ENCODE measurements around the gene CBL. TPM values are rescaled to one million over a fixed set of nuclear protein-coding genes. Genes with fewer than 3 reads are reported as not detected.
"Not testable (repeated sequence)": the region's sequence is repeated elsewhere in the genome, so short reads cannot be mapped to it uniquely, and the experiment has no call there.

CBL gene
- total RNA-seq, 4 donors from 2014 or later, result 20.2 to 29.2 (median 25.1) TPM

DNA sequence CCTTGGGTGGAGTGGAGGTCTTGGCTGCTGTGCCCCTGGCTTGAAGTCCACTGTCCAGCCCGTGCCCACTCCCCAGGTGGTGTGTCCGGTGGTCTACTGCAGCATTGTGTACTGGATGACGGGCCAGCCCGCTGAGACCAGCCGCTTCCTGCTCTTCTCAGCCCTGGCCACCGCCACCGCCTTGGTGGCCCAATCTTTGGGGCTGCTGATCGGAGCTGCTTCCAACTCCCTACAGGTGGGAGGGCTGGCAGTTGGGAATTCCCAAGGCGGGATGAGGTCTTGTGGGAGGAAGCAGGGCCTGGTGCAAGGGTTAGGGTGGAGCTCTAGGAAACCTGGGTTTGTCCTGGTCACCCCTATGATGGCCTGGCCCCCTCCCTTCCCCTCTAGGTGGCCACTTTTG lies 46.0 kb upstream of the CBL start:
- 80 to 92% methylated on average over 2 of the region's 9 CpGs for WGBS, 2 donors (ENCODE audit: low coverage in 1 of 2)
- Histone ChIP-seq H3K4me3 (no peak overlapping the region), H3K27ac (no peak overlapping the region), H3K27me3 (no peaks in the 10 kb centered on the region), H3K9me3 (no peaks in the 10 kb centered on the region), H3K36me3 (no peaks in the 10 kb centered on the region), H3K4me1 (no peaks in the 10 kb centered on the region)
- TF ChIP-seq, protein P1, sequence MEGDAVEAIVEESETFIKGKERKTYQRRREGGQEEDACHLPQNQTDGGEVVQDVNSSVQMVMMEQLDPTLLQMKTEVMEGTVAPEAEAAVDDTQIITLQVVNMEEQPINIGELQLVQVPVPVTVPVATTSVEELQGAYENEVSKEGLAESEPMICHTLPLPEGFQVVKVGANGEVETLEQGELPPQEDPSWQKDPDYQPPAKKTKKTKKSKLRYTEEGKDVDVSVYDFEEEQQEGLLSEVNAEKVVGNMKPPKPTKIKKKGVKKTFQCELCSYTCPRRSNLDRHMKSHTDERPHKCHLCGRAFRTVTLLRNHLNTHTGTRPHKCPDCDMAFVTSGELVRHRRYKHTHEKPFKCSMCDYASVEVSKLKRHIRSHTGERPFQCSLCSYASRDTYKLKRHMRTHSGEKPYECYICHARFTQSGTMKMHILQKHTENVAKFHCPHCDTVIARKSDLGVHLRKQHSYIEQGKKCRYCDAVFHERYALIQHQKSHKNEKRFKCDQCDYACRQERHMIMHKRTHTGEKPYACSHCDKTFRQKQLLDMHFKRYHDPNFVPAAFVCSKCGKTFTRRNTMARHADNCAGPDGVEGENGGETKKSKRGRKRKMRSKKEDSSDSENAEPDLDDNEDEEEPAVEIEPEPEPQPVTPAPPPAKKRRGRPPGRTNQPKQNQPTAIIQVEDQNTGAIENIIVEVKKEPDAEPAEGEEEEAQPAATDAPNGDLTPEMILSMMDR (IDR thresholded peaks at IDR 0.05), result no peak
- no peak for TF ChIP-seq POLR2AphosphoS5 (IDR thresholded peaks at IDR 0.05)
- no peak for TF ChIP-seq POLR2A (IDR thresholded peaks at IDR 0.05)
- TF ChIP-seq EP300 (IDR thresholded peaks at IDR 0.05), result no peak
- ATAC-seq, result no peak

DNA sequence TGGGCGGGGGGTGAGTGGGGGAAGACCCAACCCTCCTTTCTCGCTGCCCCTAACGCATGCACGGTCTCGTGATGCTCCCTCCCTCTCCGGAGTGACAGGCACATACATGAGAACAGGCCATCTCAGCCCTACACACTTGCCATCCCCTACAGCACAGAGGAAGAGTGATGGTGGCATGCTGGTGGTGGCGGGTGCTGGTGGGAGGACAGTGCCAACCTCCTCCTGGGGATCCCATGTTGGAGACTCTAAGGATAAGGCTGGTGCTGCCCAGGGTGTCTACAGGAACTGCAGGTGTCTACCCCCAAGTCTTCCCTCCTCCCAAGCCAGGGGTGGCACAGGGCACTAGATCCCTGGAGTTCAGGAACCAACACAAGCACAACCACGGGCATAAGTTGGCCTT lies 44.3 kb upstream of the CBL start:
- Histone ChIP-seq H3K27me3 (no peaks in the 10 kb centered on the region), H3K4me1 (no peaks in the 10 kb centered on the region), H3K4me3 (no peak overlapping the region), H3K27ac (no peak overlapping the region), H3K9me3 (no peaks in the 10 kb centered on the region), H3K36me3 (no peaks in the 10 kb centered on the region)
- TF ChIP-seq POLR2AphosphoS5 (IDR thresholded peaks at IDR 0.05) (no peak), EP300 (IDR thresholded peaks at IDR 0.05) (no peak), POLR2A (IDR thresholded peaks at IDR 0.05) (no peak)
- TF ChIP-seq, protein P1 (IDR thresholded peaks at IDR 0.05), result no peak
- ATAC-seq, result no peak
- no CpG with 5 or more reads among the region's 8 CpGs for WGBS, 2 donors (ENCODE audit: low coverage in 1 of 2)

GRCh38 chr11:119166368-119167076 lies 39.6 kb upstream of the CBL start:
- TF ChIP-seq POLR2AphosphoS5 (IDR thresholded peaks at IDR 0.05) (no peak), EP300 (IDR thresholded peaks at IDR 0.05) (no peak), POLR2A (IDR thresholded peaks at IDR 0.05) (no peak)
- TF ChIP-seq, protein P1 (IDR thresholded peaks at IDR 0.05), result no peak
- Histone ChIP-seq H3K4me3 (no peak overlapping the region), H3K36me3 (peaks cover 0 to 3% of the 10 kb centered on the region in 2 donors), H3K9me3 (no peaks in the 10 kb centered on the region), H3K27ac (no peak overlapping the region), H3K4me1 (peaks cover 0 to 19% (median 4%) of the 10 kb centered on the region in 3 donors), H3K27me3 (no peaks in the 10 kb centered on the region)
- 51 to 57% methylated on average over 3 to 5 of the region's 8 CpGs for WGBS, 2 donors (ENCODE audit: low coverage in 1 of 2)
- ATAC-seq, result no peak

DNA sequence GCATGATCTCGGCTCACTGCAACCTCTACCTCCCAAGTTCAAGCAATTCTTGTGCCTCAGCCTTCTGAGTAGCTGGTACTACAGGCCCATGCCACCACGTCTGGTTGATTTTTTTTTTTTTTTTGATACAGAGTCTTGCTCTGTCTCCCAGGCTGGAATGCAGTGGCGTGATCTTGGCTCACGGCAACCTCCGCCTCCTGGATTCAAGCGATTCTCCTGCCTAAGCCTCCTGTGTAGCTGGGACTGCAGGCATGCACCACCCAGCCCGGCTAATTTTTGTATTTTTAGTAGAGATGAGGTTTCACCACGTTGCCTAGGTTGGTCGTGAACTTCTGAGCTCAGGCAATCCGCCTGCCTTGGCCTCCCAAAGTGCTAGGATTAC lies 39.1 kb upstream of the CBL start:
- H3K27ac ChIP-seq, H3K36me3 ChIP-seq, H3K9me3 ChIP-seq, ATAC-seq, H3K4me3 ChIP-seq, H3K27me3 ChIP-seq: not testable (repeated sequence)
- 75 to 86% methylated on average over 2 to 9 of the region's 10 CpGs for WGBS, 2 donors (ENCODE audit: low coverage in 1 of 2)
- H3K4me1 ChIP-seq, result peaks cover 0 to 19% (median 4%) of the 10 kb centered on the region in 3 donors

GRCh38 chr11:119167933-119168332 lies 38.2 kb upstream of the CBL start:
- TF ChIP-seq POLR2A (IDR thresholded peaks at IDR 0.05), result no peak
- TF ChIP-seq, protein P1 (IDR thresholded peaks at IDR 0.05), result no peak
- TF ChIP-seq EP300 (IDR thresholded peaks at IDR 0.05), result no peak
- no peak for TF ChIP-seq POLR2AphosphoS5 (IDR thresholded peaks at IDR 0.05)
- Histone ChIP-seq H3K27me3 (no peaks in the 10 kb centered on the region), H3K9me3 (no peaks in the 10 kb centered on the region), H3K36me3 (peaks cover 0 to 13% of the 10 kb centered on the region in 2 donors), H3K4me1 (peaks cover 0 to 19% (median 4%) of the 10 kb centered on the region in 3 donors), H3K4me3 (no peak overlapping the region), H3K27ac (peak overlapping the region in 2 of 4 donors; percentile 98)
- ATAC-seq, result no peak
- WGBS, 2 donors (ENCODE audit: low coverage in 1 of 2), result 50 to 60% methylated on average over 1 to 4 of the region's 6 CpGs
